Tibial artery (tissue), 4 donors: ENCODE data around the gene NTN4.

Experiments used
- DNase-seq, 2 donors: peaks; one replicate each; pipeline ENCODE4 v3.0.0-alpha.2; 2019
- H3K27ac ChIP-seq, 2 donors: fragments of 200-600 bp; sonication (generic) in 1 of 2; 1 replicate in 1 of 2; 2 replicates in 1 of 2; pipeline ENCODE4 v1.5.1; 2018 to 2019; ENCODE audit warnings: mild to moderate bottlenecking in 1 of 2
- H3K27me3 ChIP-seq, 2 donors: fragments of 200-600 bp; sonication (generic) in 1 of 2; one replicate each; pipeline versions ENCODE4 v1.5.1 to v1.6.0; 2016 to 2019
- H3K36me3 ChIP-seq, 3 donors: fragments of 200-600 bp; sonication (generic) in 2 of 3; one replicate each; pipeline ENCODE4 v1.5.1; 2016 to 2019; ENCODE audit warnings: mild to moderate bottlenecking in 2 of 3
- H3K4me1 ChIP-seq, 4 donors: fragments of 200-600 bp; sonication (generic) in 2 of 4; 1 replicate in 3 of 4; 2 replicates in 1 of 4; pipeline ENCODE4 v1.5.1; 2016 to 2019
- H3K4me3 ChIP-seq, 2 donors: fragments of 200-600 bp; sonication (generic) in 1 of 2; 1 replicate in 1 of 2; 2 replicates in 1 of 2; pipeline ENCODE4 v1.5.1; 2018 to 2019; ENCODE audit warnings: mild to moderate bottlenecking in 2 of 2
- H3K9me3 ChIP-seq, 3 donors: fragments of 200-600 bp; sonication (generic) in 1 of 3; one replicate each; pipeline ENCODE4 v1.5.1; 2016 to 2019
- CTCF ChIP-seq, 2 experiments: fragments of 200-600 bp in 1 of 2; fragments of 450-650 bp in 1 of 2; IDR thresholded peaks; one replicate each; pipeline ENCODE4 v1.5.1; 2017 to 2019; ENCODE audit warnings: antibody characterized with exemption in 2 of 2, mild to moderate bottlenecking in 1 of 2, moderate library complexity in 1 of 2
- intact Hi-C: fragments of 100-400 bp; cut with DNase I; formaldehyde crosslinking; loops from one replicate; pipeline ENCODE4 v1.15.0; 2023; ENCODE audit warnings: low total_unique reads

Gene NTN4

GRCh38 chr12:95763809-95764253 is 26.7 kb downstream of the NTN4 start:
- DNase-seq = peak in 1 of 2 donors; percentile 44
- no peaks in the 10 kb centered on the region for H3K27me3 ChIP-seq

DNA sequence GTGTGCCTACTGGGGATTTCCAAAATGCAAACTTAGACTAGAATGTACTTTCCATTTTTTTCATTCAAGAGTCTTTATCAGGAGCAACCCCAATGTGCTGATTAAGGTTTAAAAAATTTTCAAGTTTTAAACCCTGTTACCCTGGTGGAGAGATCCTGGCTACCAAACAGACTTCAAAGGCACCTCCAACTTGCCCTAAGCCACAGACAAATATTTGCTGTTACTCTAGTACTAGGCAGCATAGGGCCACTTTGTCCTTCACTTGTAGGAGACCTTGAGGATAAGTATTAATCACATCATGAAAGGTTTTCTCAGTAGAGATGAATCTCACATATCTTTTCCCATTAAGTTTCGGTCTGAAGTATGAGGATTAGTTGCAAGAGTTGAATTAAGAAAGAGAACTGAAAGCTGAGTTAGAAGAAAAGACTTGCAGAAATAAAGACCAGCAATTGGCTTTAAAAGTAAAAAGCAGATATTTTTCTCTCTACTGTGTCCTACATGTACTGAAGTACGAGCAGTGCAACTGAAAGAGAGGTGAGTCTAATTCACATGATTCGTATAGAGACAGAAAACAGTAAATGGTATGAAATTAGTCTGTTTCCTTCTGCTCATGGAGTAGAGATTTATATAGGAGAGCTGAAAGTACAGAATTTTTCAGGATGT is 28.3 kb downstream of the NTN4 start:
- Histone ChIP-seq H3K4me1 (peaks cover 0 to 53% (median 28%) of the 10 kb centered on the region in 4 donors), H3K9me3 (no peaks in the 10 kb centered on the region), H3K36me3 (no peaks in the 10 kb centered on the region), H3K4me3 (no peak overlapping the region), H3K27ac (peak overlapping the region in 1 of 2 donors; percentile 10), H3K27me3 (no peaks in the 10 kb centered on the region)
- TF ChIP-seq CTCF (IDR thresholded peaks at IDR 0.05) = no peak
- intact Hi-C loops = no loop called here
- DNase-seq = no peak

More at GRCh38 chr12:95763809-95764253, 26.7 kb downstream of the NTN4 start:
- Histone ChIP-seq H3K9me3 (no peaks in the 10 kb centered on the region), H3K4me3 (no peak overlapping the region), H3K36me3 (no peaks in the 10 kb centered on the region), H3K4me1 (peaks cover 0 to 57% (median 30%) of the 10 kb centered on the region in 4 donors), H3K27ac (peak overlapping the region in 1 of 2 donors; percentile 2)
- TF ChIP-seq CTCF (IDR thresholded peaks at IDR 0.05) = no peak
- intact Hi-C loops = no loop called here

- no peak for TF ChIP-seq CTCF (IDR thresholded peaks at IDR 0.05)
- no peaks in the 10 kb centered on the region for H3K36me3 ChIP-seq
- H3K4me3 ChIP-seq = no peak overlapping the region
- H3K27me3 ChIP-seq = no peaks in the 10 kb centered on the region
- no peak for DNase-seq
- H3K4me1 ChIP-seq = peaks cover 0 to 45% (median 23%) of the 10 kb centered on the region in 4 donors
- intact Hi-C loops = no loop called here
- no peaks in the 10 kb centered on the region for H3K9me3 ChIP-seq
- H3K27ac ChIP-seq = no peak overlapping the region
Observed at GRCh38 chr12:95760371-95760770, 30.2 kb downstream of the NTN4 start.

DNA sequence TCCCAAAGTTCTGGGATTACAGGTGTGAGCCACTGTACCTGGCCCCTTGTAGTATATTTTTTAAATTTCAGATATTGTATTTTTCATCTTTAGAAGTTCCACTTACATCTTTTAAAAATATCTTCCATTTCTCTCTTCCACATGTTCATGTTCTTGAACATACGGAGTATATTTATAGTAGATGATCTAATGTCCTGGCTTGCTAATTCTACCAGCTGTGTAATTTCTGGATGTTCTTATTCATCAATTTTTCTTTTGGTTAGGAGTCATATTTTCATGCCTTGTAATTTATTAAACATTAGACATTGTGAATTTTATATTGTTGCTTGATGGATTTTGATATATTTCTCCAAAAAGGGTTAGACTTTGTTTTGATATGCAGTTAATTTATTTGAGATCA is 30.8 kb downstream of the NTN4 start:
- intact Hi-C loops = no loop called here
- Histone ChIP-seq H3K27ac (no peak overlapping the region), H3K27me3 (no peaks in the 10 kb centered on the region), H3K4me1 (peaks cover 0 to 43% (median 21%) of the 10 kb centered on the region in 4 donors), H3K4me3 (no peak overlapping the region), H3K9me3 (no peaks in the 10 kb centered on the region), H3K36me3 (no peaks in the 10 kb centered on the region)
- TF ChIP-seq CTCF (IDR thresholded peaks at IDR 0.05) = no peak
- no peak for DNase-seq

DNA sequence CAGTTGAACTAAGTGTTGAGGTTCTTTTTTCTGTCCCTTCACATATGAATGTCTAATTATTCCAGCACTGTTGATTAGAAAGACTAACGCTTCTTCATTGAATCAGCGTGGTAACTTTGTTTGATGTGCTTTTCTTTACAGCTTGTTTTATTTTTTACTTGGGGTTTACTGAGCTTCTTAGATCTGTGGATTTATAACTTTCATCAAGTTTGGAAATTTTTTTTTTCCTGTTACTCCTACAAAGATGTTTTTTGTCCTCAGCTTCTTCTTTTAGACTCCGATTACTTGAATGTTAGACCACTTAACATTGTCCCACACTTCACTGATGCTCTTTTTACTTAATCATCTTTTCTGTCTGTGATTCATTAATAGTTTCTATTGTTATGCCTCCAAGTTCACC is 31.5 kb downstream of the NTN4 start:
- no peak for DNase-seq
- no peak overlapping the region for H3K27ac ChIP-seq
- H3K27me3 ChIP-seq = no peaks in the 10 kb centered on the region
- H3K4me1 ChIP-seq = peaks cover 0 to 36% (median 14%) of the 10 kb centered on the region in 4 donors
- no peaks in the 10 kb centered on the region for H3K9me3 ChIP-seq
- intact Hi-C loops = no loop called here
- TF ChIP-seq CTCF (IDR thresholded peaks at IDR 0.05) = no peak
- H3K4me3 ChIP-seq = no peak overlapping the region
- H3K36me3 ChIP-seq = no peaks in the 10 kb centered on the region
